ENCODE data around the gene FBH1.
"Not testable (repeated sequence)": the region's sequence is repeated elsewhere in the genome, so short reads cannot be mapped to it uniquely, and the experiment has no call there.

FBH1 gene

GRCh38 chr10:5941579-5941978 lies 51.5 kb downstream of the FBH1 start:
- DNase-seq (ENCODE audit: low read depth in 2 of 2): no peak

DNA sequence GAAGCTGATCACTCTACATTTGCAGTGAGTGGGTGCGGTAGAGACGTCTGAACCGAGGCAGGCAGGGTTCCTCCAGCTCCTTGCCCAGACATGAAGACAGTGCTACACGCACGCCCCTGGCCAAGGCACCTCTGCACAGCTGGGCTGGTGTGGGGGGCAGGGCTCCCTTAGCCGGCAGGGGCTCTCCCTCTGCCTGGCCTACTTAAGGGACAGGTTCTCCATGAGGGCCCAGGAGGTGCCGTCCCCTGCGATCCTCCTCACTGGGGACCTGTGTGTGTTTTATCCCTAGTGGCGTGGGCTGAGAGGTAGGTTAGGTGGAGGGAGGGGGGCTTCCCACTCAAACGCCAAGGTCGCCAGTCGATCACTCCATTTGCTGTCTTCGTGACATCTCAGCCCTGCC lies 52.0 kb downstream of the FBH1 start:
- DNase-seq (ENCODE audit: low read depth in 2 of 2): no peak

GRCh38 chr10:5942474-5942873 lies 52.4 kb downstream of the FBH1 start:
- no peak for DNase-seq (ENCODE audit: low read depth in 2 of 2)

- DNase-seq (ENCODE audit: low read depth in 2 of 2): no peak
Observed at GRCh38 chr10:5943536-5943935, 53.5 kb downstream of the FBH1 start.

GRCh38 chr10:5944389-5945189 lies 54.5 kb downstream of the FBH1 start:
- no peak for DNase-seq (ENCODE audit: low read depth in 2 of 2)

DNA sequence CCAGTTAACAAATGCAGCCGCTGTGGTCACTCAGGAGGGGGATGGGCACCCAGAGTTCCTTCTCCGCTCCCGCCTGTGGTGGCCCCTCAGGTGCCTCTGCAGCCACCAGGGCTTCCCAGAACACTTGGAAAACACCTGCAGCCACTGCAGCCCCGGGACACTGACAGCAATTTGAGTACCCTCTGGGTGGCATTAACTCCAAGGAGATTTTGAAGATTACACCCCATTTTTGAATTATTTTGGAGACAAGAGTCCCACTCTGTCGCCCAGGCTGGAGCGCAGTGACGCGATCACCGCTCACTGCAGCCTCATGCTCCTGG lies 55.1 kb downstream of the FBH1 start:
- no peak for DNase-seq (ENCODE audit: low read depth in 2 of 2)

GRCh38 chr10:5945561-5946418 lies 55.7 kb downstream of the FBH1 start:
- DNase-seq (ENCODE audit: low read depth in 2 of 2): no peak

- not testable (repeated sequence) for DNase-seq (ENCODE audit: low read depth in 2 of 2)
Observed at GRCh38 chr10:5946419-5946775, 56.4 kb downstream of the FBH1 start.

- DNase-seq (ENCODE audit: low read depth in 2 of 2): no peak
Observed at GRCh38 chr10:5946786-5947185, 56.7 kb downstream of the FBH1 start.

DNA sequence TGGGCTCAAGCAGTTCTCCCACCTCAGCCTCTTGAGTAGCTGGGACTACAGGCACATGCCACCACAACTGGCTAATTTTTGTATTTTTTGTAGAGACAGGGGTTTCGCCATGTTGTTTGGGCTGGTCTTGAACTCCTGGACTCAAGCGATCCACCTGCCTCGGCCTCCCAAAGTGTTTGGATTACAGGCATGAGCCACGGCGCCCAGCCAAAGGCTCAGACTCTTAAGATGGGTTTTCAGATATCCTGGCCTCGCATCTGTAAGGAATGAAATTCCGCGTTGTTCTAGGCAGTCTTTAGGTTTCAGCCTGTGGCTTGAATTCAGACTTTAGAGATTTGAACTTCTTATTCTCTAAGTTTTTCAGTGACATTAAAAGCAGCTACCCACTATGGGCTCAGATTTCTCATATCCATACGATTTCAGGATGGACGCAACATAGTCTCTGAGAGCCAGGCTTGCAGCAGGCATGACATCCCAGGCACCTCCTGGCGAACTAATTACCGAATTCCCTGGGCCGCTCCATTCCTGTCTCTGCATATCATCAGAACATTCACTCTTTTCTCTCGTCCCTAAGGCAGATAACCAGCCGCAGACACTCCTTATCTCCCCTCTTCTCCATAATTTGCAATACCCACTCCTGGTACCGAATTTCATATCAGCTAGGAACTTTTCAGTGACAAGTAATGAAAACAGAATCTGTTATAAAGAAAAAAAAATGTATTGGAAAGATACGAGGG lies 57.6 kb downstream of the FBH1 start:
- DNase-seq (ENCODE audit: low read depth in 2 of 2): no peak

GRCh38 chr10:5948208-5948585 lies 58.2 kb downstream of the FBH1 start:
- no peak for DNase-seq (ENCODE audit: low read depth in 2 of 2)

DNA sequence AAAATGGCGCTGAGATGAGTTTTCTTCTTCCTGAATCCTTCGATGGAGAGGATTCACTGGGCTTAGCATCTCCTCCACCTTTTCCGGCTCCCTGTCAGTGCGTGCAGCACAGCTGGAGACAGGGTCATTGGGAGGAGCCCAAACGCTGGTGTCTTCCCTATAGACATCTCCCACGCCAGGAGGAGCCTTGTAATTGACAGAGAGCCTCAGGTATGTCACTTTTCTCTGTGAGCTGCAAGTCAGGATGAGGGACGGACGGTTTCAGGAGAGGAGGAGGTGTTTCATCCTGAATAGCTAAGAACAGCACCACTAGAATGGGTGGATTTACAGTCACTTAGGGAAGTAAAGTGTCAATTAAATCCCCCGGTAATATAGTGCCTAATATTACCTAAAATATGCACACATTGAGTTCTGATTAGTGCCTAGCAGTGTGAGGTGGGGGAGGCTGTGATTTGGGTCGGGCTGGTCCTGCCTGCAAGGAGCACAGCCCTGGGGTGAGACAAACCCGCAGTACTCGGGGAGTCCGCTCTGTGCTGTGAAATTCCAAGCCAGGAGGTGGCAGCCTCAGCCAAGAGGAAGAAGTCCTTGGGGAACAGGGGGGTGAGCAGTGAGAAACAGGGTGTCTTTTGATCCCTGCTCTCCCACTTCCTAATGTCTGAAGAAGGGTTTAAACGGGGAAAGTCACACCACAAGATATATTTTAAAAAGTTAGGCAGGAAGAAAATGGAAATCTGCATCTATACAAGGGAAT lies 59.1 kb downstream of the FBH1 start:
- no peak for DNase-seq (ENCODE audit: low read depth in 2 of 2)

DNA sequence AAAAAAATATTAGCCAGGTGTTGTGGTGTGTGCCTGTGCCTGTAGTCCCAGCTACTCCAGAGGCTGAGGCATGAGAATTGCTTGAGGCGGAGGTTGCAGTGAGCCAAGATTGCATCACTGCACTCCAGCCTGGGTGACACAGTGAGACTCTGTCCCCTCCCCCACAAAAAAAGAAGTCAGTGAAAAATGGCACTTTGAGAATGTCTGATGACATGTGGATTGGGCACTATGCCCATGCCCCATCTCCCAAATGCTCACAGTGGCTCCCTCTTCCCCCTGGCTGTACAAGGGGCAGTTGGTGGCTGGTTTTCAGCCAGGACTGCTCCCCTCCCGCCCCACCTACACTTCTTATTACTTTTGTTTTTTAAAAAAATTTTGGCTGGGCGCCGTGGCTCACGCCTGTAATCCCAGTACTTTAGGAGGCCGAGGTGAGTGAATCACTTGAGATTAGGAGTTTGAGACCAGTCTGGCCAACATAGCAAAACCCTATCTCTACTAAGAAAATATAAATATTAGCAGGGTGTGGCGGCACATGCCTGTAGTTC lies 61.2 kb downstream of the FBH1 start:
- DNase-seq (ENCODE audit: low read depth in 2 of 2): no peak

GRCh38 chr10:5951721-5952407 lies 61.8 kb downstream of the FBH1 start:
- DNase-seq (ENCODE audit: low read depth in 2 of 2): no peak

GRCh38 chr10:5952731-5953385 lies 62.8 kb downstream of the FBH1 start:
- no peak for DNase-seq (ENCODE audit: low read depth in 2 of 2)

- no peak for DNase-seq (ENCODE audit: low read depth in 2 of 2)
Observed at GRCh38 chr10:5953676-5954075, 63.6 kb downstream of the FBH1 start.

- no peak for DNase-seq (ENCODE audit: low read depth in 2 of 2)
Observed at GRCh38 chr10:5956146-5956936, 66.3 kb downstream of the FBH1 start.

GRCh38 chr10:5958077-5958476 lies 68.0 kb downstream of the FBH1 start:
- DNase-seq (ENCODE audit: low read depth in 2 of 2): no peak

- DNase-seq (ENCODE audit: low read depth in 2 of 2): no peak
Observed at GRCh38 chr10:5958675-5959074, 68.6 kb downstream of the FBH1 start.

GRCh38 chr10:5959142-5959541 lies 69.1 kb downstream of the FBH1 start:
- DNase-seq (ENCODE audit: low read depth in 2 of 2): no peak
